ENCODE results near the gene SSBP3. TPM values are rescaled to one million over a fixed set of nuclear protein-coding genes. Genes with fewer than 3 reads are reported as not detected.

Gene SSBP3
- total RNA-seq, 1 experiment from 2014 or later: 37.5 TPM

- TF ChIP-seq CEBPB (IDR thresholded peaks at IDR 0.05; ENCODE audit: low read depth) (no peak), SIN3A (IDR thresholded peaks at IDR 0.05; ENCODE audit: low read depth) (no peak), REST (IDR thresholded peaks at IDR 0.05; ENCODE audit: low read depth) (no peak), EZH2 (IDR thresholded peaks at IDR 0.05) (no peak), POLR2A (IDR thresholded peaks at IDR 0.05; ENCODE audit: borderline replicate concordance, extremely low read depth, insufficient read depth, insufficient read length) (no peak), ZFX (IDR thresholded peaks at IDR 0.05) (no peak)
- Histone ChIP-seq H3K27me3 (ENCODE audit: insufficient read depth, low read length) (no peaks in the 10 kb centered on the region), H3K27ac (ENCODE audit: low read depth, low read length) (no peak overlapping the region), H3K79me2 (ENCODE audit: insufficient read depth, low read length) (no peaks in the 10 kb centered on the region), H2AFZ (ENCODE audit: low read depth, low read length, poor library complexity, severe bottlenecking) (no peak overlapping the region), H3K9ac (ENCODE audit: low read length) (no peak overlapping the region), H3K9me2 (ENCODE audit: insufficient read depth) (no peaks in the 10 kb centered on the region), H3K4me3 (replicated peaks in 1 of 2; ENCODE audit: low read depth in 1 of 2, low read length in 2 of 2) (no peak overlapping the region), H3K4me1 (ENCODE audit: control insufficient read depth in 1 of 2, insufficient read depth in 2 of 2, low read length in 2 of 2) (no peaks in the 10 kb centered on the region), H3K36me3 (ENCODE audit: control insufficient read depth in 1 of 2, insufficient read depth in 2 of 2, low read length in 2 of 2) (no peaks in the 10 kb centered on the region), H3K9me3 (ENCODE audit: control insufficient read depth in 1 of 2, insufficient read depth in 1 of 2, low read depth in 1 of 2, low read length in 2 of 2) (no peaks in the 10 kb centered on the region), H4K20me1 (ENCODE audit: insufficient read depth) (no peaks in the 10 kb centered on the region), H3K4me2 (ENCODE audit: low read length) (no peak overlapping the region)
- RAD21 ChIA-PET (ENCODE audit: low non-redundant PET in 1 of 2, low total read pairs in 2 of 2, uncharacterized antibody in 2 of 2, unreplicated experiment in 2 of 2): no interaction called here
- POLR2A ChIA-PET: no interaction called here
- CTCF ChIA-PET: no interaction called here
- DNase-seq (ENCODE audit: low read depth, low spot score) (no peak), ATAC-seq (no peak)
- intact Hi-C loops (cut with micrococcal nuclease): no loop called here
- no TSS peak for BruUV-seq (replicated peaks)
These were observed 100.2 kb downstream of the SSBP3 start for GRCh38 chr1:54305906-54306514.

- ATAC-seq (no peak), DNase-seq (ENCODE audit: low read depth, low spot score) (no peak)
- Histone ChIP-seq H3K27me3 (ENCODE audit: insufficient read depth, low read length) (no peaks in the 10 kb centered on the region), H3K27ac (ENCODE audit: low read depth, low read length) (no peak overlapping the region), H3K4me3 (replicated peaks in 1 of 2; ENCODE audit: low read depth in 1 of 2, low read length in 2 of 2) (no peak overlapping the region), H3K79me2 (ENCODE audit: insufficient read depth, low read length) (no peaks in the 10 kb centered on the region), H3K4me2 (ENCODE audit: low read length) (no peak overlapping the region), H4K20me1 (ENCODE audit: insufficient read depth) (no peaks in the 10 kb centered on the region), H3K9ac (ENCODE audit: low read length) (no peak overlapping the region), H3K36me3 (ENCODE audit: control insufficient read depth in 1 of 2, insufficient read depth in 2 of 2, low read length in 2 of 2) (no peaks in the 10 kb centered on the region), H3K4me1 (ENCODE audit: control insufficient read depth in 1 of 2, insufficient read depth in 2 of 2, low read length in 2 of 2) (no peaks in the 10 kb centered on the region), H2AFZ (ENCODE audit: low read depth, low read length, poor library complexity, severe bottlenecking) (no peak overlapping the region), H3K9me3 (ENCODE audit: control insufficient read depth in 1 of 2, insufficient read depth in 1 of 2, low read depth in 1 of 2, low read length in 2 of 2) (no peaks in the 10 kb centered on the region), H3K9me2 (ENCODE audit: insufficient read depth) (no peaks in the 10 kb centered on the region)
- ChIA-PET CTCF (no interaction called here), RAD21 (ENCODE audit: low non-redundant PET in 1 of 2, low total read pairs in 2 of 2, uncharacterized antibody in 2 of 2, unreplicated experiment in 2 of 2) (no interaction called here), POLR2A (no interaction called here)
- no TSS peak for BruUV-seq (replicated peaks)
- intact Hi-C loops (cut with micrococcal nuclease): no loop called here
- no peak for TF ChIP-seq SIN3A (IDR thresholded peaks at IDR 0.05; ENCODE audit: low read depth)
- TF ChIP-seq ELF1 (IDR thresholded peaks at IDR 0.05; ENCODE audit: borderline replicate concordance, low read depth): no peak
- no peak for TF ChIP-seq SP1 (IDR thresholded peaks at IDR 0.05; ENCODE audit: low read depth)
- TF ChIP-seq CTCF (IDR thresholded peaks at IDR 0.05 in 2 of 3, conservative IDR thresholded peaks at IDR 0.05 in 1 of 3; ENCODE audit: borderline replicate concordance in 1 of 3, insufficient read depth in 1 of 3, low read depth in 2 of 3, low read length in 2 of 3): no peak
- TF ChIP-seq EGR1 (IDR thresholded peaks at IDR 0.05; ENCODE audit: low read depth): no peak
- no peak for TF ChIP-seq FOSL1 (IDR thresholded peaks at IDR 0.05; ENCODE audit: low read depth)
- no peak for TF ChIP-seq CEBPB (IDR thresholded peaks at IDR 0.05; ENCODE audit: low read depth)
- TF ChIP-seq ZNF274 (IDR thresholded peaks at IDR 0.05; ENCODE audit: low read depth, low read length): no peak
- no peak for TF ChIP-seq REST (IDR thresholded peaks at IDR 0.05; ENCODE audit: low read depth)
These were observed 101.7 kb downstream of the SSBP3 start for GRCh38 chr1:54304518-54304917.
